Colonic mucosa (tissue), 4 donors: ENCODE data around the gene DUSP2. TPM values are rescaled to one million over a fixed set of nuclear protein-coding genes. Genes with fewer than 3 reads are reported as not detected.

Experiments
- DNase-seq: peaks from one replicate; pipeline ENCODE4 v3.0.0-alpha.2; 2020
- H3K27ac ChIP-seq: fragments of 200-600 bp; one replicate; pipeline ENCODE4 v1.8.0; 2021
- H3K27me3 ChIP-seq: fragments of 200-600 bp; one replicate; pipeline ENCODE4 v1.8.0; 2021
- H3K36me3 ChIP-seq: fragments of 200-600 bp; one replicate; pipeline ENCODE4 v1.8.0; 2021
- H3K4me1 ChIP-seq: fragments of 200-600 bp; one replicate; pipeline ENCODE4 v1.8.0; 2021; ENCODE audit warnings: mild to moderate bottlenecking
- H3K4me3 ChIP-seq: fragments of 200-600 bp; one replicate; pipeline ENCODE4 v1.8.0; 2021
- H3K9ac ChIP-seq, 2 donors: one replicate each; pipeline ENCODE4 v1.7.0; 2013; ENCODE audit warnings: control low read depth in 2 of 2, low read depth in 2 of 2, low read length in 2 of 2
- H3K9me3 ChIP-seq: fragments of 200-600 bp; one replicate; pipeline ENCODE4 v1.8.0; 2021
- intact Hi-C: fragments of 100-400 bp; cut with DNase I; formaldehyde crosslinking; loops from one replicate; pipeline ENCODE4 v1.14.1; 2022
- total RNA-seq, 2 donors: library from RNA; stranded (reverse); fragmentation: NEBNext Ultra II Directional in 1 of 2; extraction: Animal tissue kit (Norgen Biotek cat#: 25700) in 1 of 2; gene quantifications; one replicate each; pipeline ENCODE4 v1.2.1, GENCODE V29; 2021
- TF ChIP-seq, protein P1 (sequence below): fragments of 200-600 bp; IDR thresholded peaks from one replicate; pipeline ENCODE4 v1.8.0; 2022; ENCODE audit warnings: antibody characterized with exemption, mild to moderate bottlenecking
- donor health status: healthy.
- donor health status: DM: no; HTN: no; CAD: no.
- donor health status: DM: no; HTN: no; CAD: no.

DUSP2 gene
- total RNA-seq, 2 donors from 2014 or later: 1.6 to 5.1 TPM

- no peak overlapping the region for H3K9ac ChIP-seq
- H3K27ac ChIP-seq: no peak overlapping the region
- H3K4me1 ChIP-seq: no peaks in the 10 kb centered on the region
- no peak for DNase-seq
- H3K4me3 ChIP-seq: no peak overlapping the region
- no peaks in the 10 kb centered on the region for H3K36me3 ChIP-seq
- intact Hi-C loops: loop anchor here (5.0 kb wide), 1 partner anchor 115 kb away; no protein-coding TSS in a partner anchor
- H3K9me3 ChIP-seq: no peaks in the 10 kb centered on the region
- TF ChIP-seq, protein P1, sequence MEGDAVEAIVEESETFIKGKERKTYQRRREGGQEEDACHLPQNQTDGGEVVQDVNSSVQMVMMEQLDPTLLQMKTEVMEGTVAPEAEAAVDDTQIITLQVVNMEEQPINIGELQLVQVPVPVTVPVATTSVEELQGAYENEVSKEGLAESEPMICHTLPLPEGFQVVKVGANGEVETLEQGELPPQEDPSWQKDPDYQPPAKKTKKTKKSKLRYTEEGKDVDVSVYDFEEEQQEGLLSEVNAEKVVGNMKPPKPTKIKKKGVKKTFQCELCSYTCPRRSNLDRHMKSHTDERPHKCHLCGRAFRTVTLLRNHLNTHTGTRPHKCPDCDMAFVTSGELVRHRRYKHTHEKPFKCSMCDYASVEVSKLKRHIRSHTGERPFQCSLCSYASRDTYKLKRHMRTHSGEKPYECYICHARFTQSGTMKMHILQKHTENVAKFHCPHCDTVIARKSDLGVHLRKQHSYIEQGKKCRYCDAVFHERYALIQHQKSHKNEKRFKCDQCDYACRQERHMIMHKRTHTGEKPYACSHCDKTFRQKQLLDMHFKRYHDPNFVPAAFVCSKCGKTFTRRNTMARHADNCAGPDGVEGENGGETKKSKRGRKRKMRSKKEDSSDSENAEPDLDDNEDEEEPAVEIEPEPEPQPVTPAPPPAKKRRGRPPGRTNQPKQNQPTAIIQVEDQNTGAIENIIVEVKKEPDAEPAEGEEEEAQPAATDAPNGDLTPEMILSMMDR: no peak
- H3K27me3 ChIP-seq: no peaks in the 10 kb centered on the region
Measured at GRCh38 chr2:96147593-96148201, 2.5 kb upstream of the DUSP2 start.

- H3K9me3 ChIP-seq: no peaks in the 10 kb centered on the region
- no peaks in the 10 kb centered on the region for H3K4me1 ChIP-seq
- intact Hi-C loops: loop anchor here (5.0 kb wide), 1 partner anchor 115 kb away; no protein-coding TSS in a partner anchor
- H3K27me3 ChIP-seq: no peaks in the 10 kb centered on the region
- no peak for DNase-seq
- TF ChIP-seq, protein P1: no peak
- no peaks in the 10 kb centered on the region for H3K36me3 ChIP-seq
- H3K4me3 ChIP-seq: no peak overlapping the region
- H3K9ac ChIP-seq: peak overlapping the region in 1 of 2 donors; percentile 28
- peak overlapping the region; percentile 57 for H3K27ac ChIP-seq
Measured at GRCh38 chr2:96146881-96147592, 1.8 kb upstream of the DUSP2 start.

DNA sequence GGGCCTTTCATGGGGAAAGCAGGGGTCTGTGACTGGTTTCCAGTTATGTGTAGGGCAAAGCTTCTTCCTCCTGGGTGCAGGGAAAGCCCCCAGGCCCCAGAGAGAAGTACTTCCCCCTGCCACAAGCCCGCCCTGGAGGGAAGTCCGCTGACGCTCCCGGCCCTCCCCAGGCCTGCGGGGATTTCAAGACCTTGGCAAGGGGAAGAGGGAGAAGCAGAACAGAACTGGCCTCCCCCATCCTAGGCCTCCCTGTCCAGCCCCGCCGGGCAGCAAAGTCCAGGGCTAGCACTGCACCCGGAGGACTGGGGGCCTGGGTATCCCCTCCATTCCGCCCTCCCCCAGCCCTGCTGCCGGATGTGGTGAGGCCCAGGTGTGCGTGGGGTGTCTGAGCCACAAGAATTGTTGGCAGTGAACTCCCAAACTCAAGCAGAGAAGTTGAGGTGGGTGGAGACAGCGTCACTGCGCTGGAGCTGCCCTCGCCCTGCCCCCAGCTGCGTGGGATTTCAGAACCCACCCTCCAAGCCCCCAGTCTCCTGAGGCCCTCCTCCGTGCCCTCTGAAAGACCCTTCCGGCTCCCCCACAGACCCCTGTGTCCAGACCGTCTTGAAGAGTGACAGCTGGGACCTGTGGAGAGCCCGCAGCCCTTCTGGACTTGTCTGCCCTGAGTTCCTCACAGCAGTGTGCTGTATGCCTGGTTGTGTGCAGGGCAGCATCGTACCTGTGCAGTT lies 1.1 kb upstream of the DUSP2 start:
- H3K9ac ChIP-seq: peak overlapping the region; percentile 51 to 58
- intact Hi-C loops: loop anchor here (5.0 kb wide), 1 partner anchor 116 kb away; no protein-coding TSS in a partner anchor
- no peak for DNase-seq

GRCh38 chr2:96145848-96146152 lies 560 bp upstream of the DUSP2 start:
- peak overlapping the region; percentile 47 for H3K4me3 ChIP-seq
- DNase-seq: no peak
- TF ChIP-seq, protein P1: no peak

More for the DNA sequence above, 1.1 kb upstream of the DUSP2 start:
- Histone ChIP-seq H3K4me3 (no peak overlapping the region), H3K4me1 (no peaks in the 10 kb centered on the region), H3K9me3 (no peaks in the 10 kb centered on the region), H3K27me3 (no peaks in the 10 kb centered on the region), H3K36me3 (no peaks in the 10 kb centered on the region), H3K27ac (peak overlapping the region; percentile 57)
- TF ChIP-seq, protein P1: no peak

GRCh38 chr2:96144481-96145035 lies 682 bp downstream of the DUSP2 start:
- TF ChIP-seq, protein P1: no peak
- intact Hi-C loops: loop anchor here (5.0 kb wide), 1 partner anchor 118 kb away; no protein-coding TSS in a partner anchor
- H3K9ac ChIP-seq: peak overlapping the region; percentile 55 to 81
- no peaks in the 10 kb centered on the region for H3K36me3 ChIP-seq
- no peak overlapping the region for H3K27ac ChIP-seq
- no peaks in the 10 kb centered on the region for H3K9me3 ChIP-seq
- H3K4me3 ChIP-seq: peak overlapping the region; percentile 47
- no peaks in the 10 kb centered on the region for H3K27me3 ChIP-seq
- H3K4me1 ChIP-seq: no peaks in the 10 kb centered on the region
- DNase-seq: no peak

More at GRCh38 chr2:96145848-96146152, 560 bp upstream of the DUSP2 start:
- Histone ChIP-seq H3K9ac (peak overlapping the region; percentile 51 to 75), H3K27me3 (no peaks in the 10 kb centered on the region), H3K27ac (peak overlapping the region; percentile 57), H3K36me3 (no peaks in the 10 kb centered on the region), H3K9me3 (no peaks in the 10 kb centered on the region), H3K4me1 (no peaks in the 10 kb centered on the region)
- intact Hi-C loops: loop anchor here (5.0 kb wide), 1 partner anchor 117 kb away; no protein-coding TSS in a partner anchor
